NOMO-1 treated with dmso at 0.1 percent for 144 hours (cell line): ENCODE data around the gene RAPGEF2.
"Not testable (repeated sequence)": the region's sequence is repeated elsewhere in the genome, so short reads cannot be mapped to it uniquely, and the experiment has no call there.

Source experiments
- DNase-seq: peaks from one replicate; lab custom pipeline; 2025; ENCODE audit not compliant: unreplicated experiment; lab: John Stamatoyannopoulos, UW

The RAPGEF2 gene

DNA sequence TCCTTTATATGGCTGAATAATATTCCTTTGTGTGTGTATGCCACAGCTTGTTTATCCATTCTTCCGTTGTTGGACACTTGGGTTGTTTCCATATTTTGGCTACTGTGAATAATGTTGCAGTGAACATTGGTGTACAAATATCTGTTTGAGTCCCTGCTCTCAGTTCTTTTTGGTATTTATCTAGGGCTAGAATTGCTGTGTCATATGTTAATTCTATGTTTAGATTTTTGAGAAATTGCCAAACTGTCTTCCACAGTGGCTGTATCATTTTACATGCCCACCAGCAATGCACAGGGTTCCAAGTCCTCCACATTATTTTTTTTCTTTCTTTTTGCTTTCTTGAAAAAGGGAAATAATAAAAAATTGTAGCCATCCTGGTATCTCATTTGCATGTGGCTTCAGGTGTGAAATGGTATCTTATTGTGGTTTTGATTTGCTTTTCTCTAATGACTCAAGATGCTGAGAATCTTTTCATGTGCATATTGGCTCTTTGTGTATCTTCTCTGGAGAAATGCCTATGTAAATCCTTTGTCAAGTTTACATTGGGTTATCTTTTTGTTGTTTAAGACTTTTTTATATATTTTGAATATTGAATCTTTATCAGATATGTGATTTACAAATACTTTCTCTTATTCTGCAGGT is 129.7 kb downstream of the RAPGEF2 start:
- no peak for DNase-seq

DNA sequence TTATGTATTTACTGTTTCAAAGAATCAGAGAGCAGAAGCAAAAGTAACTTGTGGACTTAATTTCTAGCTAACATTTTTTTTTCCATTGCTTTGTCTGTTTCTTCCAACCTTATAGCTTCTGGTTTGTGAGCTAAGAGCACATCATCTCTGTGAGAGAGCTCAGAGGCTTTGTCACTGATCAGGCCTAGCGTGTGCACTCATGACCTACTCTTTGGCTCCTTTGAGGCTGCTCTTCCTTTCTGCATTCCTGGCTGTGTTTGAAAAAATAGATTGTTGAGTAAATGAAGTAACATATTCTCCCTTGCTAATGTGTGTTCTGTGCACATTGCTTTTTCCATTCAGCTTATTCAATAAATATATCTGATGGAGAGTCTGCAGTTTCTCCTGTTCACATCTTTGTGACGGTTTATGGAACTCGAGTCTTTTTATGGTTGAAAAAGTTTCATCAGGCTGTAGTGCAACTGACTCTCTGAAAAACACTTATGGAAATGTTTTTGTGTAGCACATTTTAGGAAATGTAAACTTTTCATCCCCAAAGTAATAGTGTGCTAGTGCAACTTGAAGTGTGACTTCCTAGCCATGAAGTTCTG is 133.0 kb downstream of the RAPGEF2 start:
- no peak for DNase-seq

DNA sequence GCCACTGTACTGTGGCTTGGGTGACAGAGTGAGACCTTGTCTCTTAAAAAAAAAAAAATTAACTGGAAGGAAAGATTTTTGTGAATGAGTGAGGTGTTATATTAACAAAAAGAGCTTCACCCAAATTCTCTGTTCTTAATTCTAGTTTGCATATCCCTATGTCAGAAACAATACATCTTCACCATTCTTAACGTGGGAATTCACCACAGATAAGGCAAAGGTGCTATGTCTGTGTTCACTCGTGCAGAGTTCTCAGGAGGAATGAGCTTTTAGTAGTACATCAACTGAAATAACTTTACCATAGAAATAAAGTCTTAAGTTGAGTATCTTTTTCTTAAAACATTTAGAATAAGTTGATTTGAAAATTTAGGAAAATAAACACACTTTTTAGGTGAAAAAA is 135.1 kb downstream of the RAPGEF2 start:
- no peak for DNase-seq

DNA sequence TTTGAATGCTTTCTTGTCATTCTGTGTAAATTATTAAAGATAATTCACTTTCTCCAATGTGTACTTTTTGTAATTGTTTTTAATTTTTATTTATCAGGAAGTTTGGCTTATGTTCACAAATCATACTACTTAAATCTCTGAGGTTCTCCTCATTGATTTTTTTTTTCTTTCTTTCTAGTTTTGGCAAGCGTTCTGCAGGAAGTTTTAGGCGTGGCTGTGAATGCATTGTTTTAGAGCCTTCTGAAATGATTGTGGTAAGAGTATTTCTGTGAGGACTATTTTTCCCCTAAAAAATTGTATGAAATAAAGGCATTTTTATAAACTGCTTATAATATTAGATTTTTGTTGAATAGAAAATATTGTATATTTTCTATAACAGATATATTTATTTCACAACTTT is 135.8 kb downstream of the RAPGEF2 start:
- no peak for DNase-seq

DNA sequence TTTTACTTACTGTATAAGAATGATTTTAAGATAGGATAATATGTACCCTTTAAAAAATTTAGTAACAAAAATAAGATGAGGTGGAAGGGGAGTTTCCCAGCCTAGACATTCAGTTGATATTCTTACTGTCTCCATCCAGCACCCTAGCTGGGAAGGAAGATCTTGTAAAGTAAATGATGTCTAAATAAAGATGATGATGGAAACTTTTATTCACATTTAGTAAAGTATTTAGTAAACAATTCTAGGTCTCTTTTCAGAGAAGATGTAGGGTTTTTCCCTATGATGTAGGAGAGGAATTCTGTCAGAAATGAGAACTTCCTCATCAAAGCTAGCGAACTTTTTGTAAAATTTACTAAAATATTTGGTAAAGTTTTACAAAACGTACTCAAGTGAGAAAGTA is 136.8 kb downstream of the RAPGEF2 start:
- no peak for DNase-seq

DNA sequence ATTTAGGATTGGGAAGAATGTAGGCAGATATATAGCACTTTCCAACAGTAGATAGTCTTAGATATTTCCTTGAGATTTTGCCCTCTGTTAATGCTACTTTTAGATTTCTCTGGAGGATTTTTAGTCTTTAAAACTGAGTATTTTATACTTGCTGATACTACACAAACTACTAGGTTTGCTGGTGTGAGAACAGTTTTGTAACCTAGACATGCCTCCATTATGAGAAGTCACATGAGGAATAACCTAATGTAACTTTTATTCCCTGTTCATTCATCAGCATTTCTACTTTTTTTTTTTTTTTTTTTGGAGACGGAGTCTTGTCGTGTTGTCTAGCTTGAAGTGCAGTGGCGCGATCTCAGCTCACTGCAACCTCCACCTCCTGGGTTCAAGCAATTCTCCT is 137.2 kb downstream of the RAPGEF2 start:
- no peak for DNase-seq

DNA sequence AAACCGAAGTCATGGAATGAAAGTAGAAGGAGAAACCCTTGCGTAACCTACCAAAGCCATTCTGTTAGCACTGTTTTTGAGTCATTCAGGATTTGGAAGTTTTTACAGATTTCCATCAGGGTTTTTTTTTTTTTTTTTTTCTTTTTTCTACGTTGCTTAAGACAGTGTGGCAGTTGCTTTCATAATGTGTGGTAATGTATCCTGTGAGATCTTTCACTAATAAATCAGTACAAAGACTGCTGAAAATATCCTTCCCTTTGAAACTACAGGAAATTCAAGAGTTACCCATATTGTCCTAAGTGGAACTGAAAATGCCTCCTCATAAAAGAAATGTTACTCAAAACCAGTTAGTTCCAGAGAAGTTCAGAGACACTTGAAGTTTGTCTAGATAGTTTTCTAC is 137.8 kb downstream of the RAPGEF2 start:
- peak; percentile 52 for DNase-seq

DNA sequence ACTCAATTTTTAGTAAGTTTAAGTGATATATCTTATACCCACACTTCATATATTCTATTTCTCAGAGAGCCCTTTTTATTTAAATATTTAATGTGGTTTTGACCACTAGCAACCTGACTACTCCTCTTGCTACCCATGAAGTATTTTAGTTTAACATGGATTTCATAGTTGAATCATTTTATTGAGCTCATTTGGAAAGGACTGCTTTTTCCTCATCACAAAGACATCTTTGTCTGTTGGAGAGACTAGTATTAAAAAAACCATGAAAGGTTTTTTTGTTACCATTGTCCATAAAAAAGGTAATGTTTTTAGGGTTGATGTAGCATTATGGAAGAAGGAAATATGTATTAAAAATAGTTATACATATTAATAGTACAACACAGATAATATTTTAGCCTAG is 139.5 kb downstream of the RAPGEF2 start:
- DNase-seq = no peak

DNA sequence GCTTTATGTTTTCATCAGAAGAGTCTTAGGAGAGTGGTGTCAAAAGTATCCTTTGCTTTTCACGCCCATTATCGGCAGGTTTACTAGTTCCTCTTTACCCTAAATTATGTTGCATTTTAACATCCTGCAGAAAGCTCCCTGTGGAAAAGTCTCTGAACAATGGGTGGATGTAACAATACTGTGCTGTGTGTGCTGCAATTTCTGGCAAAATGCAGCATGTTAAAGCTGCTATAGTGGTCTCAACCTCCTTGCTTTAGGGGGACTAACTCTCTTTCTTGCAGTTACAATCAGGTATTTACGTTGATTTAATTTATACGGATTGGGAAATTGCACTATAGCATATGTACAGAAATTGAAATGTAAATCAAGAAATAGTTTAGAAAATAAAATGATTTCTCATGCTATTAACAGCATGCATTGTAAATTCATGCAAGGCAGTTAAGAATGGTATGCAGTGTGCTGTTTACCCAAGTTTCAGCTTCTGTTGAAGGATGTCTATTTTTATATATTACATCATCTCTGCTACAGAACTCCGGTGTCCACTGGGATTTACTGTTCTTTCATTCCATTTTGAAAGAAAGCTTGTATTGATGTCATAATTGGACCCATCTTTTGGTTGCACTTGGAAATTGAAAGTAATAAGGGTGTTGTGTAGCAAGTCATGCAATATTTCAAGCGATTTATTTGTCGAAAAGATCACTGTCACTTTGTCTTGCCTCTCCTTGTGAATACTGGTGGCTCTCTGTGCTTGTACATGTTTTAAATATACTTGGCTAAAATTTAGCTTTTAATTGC is 145.7 kb downstream of the RAPGEF2 start:
- DNase-seq = no peak

DNA sequence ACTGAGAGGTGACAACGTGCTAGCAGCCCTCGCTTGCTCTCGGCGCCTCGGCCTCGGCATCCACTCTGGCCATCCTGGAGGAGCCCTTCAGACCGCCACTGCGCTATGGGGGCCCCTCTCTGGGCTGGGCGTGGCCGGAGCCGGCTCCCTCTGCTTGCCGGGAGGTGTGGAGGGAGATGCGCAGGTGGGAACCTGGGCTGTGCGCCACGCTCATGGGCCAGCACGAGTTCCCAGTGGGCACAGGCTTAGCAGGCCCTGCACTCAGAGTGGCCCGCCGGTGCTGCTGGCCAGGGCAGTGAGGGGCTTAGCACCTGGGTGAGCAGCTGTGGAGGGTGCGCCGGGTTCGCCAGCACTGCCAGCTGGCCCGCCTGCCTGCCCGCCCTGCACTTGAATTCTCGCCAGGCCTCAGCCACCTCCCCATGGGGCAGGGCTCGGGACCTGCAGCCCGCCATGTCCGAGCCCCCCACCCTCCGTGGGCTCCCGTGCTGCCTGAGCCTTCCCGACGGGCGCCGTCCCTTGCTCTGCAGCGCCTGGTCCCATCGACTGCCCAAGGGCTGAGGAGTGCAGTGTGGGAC is 148.0 kb downstream of the RAPGEF2 start:
- DNase-seq = no peak

DNA sequence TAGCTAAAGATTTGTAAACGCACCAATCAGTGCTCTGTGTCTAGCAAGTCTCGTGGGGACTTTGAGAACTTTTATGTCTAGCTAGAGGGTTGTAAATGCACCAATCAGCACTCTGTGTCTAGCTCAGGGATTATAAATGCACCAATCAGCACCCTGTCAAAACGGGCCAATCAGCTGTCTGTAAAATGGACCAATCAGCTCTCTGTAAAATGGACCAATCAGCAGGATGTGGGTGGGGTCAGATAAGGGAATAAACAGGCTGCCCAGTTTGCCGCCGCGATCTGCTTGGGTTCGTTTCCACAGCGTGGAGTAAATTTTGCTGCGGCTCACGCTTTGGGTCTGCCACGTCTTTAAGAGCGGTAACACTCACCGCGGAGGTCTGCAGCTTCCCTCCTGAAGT is 148.7 kb downstream of the RAPGEF2 start:
- not testable (repeated sequence) for DNase-seq

DNA sequence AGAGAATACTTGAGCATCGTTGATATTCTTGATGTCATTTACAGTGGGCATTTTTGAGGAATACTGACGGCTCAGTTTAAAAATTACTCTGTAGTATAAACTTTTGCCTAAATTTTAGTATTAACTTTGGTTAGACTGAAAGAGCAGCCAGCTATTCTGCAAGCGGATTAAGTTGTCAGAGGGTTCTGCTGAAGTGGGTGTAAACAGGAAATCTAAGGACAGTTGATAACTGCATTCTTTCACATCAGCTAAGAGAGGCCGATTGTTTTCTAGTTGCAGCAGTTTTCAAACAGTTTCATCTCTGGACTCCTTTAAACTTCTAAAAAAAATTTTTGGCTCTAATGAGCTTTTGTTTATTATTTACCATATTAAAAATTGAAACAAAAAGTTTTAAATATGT is 149.6 kb downstream of the RAPGEF2 start:
- DNase-seq = no peak

DNA sequence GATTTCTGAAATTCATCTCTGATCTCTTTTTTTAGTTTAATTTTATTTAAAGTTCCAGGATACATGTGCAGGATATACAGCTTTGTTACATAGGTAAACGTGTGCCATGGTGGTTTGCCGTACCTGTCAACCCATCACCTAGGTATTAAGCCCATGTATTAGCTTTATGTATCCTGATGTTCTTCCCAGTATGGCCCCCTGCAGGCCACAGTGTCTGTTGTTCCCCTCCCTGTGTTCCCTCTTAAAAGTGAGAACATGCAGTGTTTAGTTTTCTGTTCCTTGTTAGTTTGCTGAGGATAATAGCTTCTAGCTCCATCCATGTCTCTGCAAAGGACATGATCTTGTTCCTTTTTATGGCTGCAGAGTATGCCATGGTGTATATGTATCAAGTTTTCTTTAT is 153.2 kb downstream of the RAPGEF2 start:
- no peak for DNase-seq

DNA sequence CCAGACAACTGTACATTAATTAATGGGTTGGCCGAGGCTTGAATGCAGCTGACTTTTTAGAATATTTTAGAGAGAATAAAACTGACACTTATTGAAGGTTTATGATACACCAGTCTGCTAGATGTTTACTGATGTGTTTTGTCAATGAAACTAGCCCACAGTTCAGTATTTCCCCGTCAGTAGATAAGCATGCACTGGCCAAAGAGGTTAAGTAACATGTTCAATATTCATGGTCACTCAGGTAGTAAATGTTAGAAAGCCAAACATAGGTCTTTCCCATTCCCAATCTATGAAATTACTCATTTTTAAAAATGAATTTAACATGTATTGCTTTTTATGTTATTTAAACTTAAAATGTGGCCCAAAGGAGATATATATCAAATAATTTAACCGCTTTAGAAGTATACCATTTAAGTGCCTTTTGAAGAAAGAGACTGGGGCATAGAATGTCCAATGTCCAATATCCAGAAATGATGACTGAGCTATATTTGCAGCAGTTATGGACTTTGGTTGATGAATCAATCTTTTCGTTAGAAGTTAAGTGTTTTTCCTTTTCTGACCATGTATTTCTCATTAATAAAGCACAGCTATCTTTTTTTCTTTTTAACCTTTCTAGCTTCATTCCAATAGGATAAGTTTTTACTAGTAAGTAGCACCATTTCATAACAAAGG is 156.1 kb downstream of the RAPGEF2 start:
- DNase-seq = no peak

DNA sequence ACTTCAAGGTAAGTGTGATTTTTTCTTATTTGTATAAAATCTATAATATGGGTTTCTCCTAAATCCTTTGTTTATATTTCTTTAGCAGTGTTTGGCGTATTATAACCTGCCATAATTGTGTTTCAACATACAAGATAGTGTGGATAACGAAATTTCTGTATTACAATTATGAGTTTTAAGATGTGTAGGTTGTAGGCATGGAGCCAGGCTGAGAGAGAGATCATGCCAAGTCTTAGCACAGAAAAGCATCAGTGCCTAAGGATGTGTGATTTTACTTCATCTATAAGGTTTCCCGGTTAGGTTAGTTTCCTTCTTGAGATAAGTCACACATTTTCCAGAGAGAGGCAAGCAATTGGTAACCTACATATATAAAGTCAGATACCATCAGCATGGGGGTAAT is 161.2 kb downstream of the RAPGEF2 start:
- no peak for DNase-seq

DNA sequence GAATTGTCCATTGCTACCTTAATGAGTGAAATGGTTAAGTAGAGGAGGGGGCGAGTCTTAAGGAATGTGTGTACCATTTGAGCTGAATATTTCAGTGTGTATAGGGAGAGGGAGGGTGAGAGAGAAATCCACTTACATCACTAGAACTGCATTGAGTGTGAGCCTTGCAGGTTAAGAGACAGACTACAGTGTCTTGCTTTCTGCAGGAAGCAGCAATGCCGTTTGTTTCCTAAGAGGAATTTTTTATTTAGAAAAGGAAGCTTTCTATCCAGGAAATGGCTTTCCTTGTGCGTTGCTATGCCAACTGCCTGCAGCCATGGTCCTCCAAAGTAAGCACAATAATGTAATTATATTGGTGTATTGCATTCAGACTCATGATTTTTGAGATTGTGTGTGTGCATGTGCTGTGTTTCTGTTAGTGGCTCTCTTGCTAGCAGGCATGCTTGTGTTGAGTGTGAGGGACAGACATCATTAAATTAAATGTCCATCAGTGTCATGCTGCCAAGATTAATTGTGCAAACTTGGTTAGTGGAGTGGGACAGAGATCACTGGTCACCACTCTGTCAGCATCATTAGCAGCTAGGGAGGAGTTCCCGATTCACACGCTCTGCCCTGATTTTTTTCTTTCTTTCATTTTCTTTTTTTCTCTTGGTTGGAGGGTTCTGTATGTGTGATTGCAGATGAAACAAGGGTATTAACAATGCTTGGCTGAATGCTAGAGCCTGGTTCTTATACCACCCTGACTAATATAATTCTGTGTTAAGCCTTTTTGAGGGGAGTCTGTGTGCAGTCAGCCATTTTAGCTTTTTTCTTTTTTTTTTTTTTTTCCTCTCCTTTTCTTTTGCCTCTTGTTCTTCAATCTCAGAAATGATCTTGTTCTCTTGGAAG is 164.3 kb downstream of the RAPGEF2 start:
- no peak for DNase-seq

DNA sequence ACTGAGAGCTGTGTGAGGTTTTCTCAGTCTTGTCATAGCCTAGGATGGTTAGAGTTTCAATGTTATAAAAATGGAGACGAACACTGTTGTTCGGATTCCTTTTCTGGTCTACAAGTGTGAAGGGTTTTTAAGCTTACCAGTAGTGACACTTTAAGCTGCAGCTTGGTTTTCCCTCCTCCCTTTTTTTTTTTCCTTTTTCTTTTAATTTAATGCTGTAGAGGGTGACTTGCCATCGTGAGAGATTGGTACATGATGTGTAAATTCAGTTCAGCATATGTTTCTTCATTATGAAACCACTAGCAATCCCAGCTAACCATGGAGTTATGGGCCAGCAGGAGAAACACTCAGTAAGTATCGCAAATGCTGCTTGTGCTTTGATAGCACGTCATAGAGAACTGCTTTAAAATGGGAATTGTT is 165.0 kb downstream of the RAPGEF2 start:
- DNase-seq = no peak

DNA sequence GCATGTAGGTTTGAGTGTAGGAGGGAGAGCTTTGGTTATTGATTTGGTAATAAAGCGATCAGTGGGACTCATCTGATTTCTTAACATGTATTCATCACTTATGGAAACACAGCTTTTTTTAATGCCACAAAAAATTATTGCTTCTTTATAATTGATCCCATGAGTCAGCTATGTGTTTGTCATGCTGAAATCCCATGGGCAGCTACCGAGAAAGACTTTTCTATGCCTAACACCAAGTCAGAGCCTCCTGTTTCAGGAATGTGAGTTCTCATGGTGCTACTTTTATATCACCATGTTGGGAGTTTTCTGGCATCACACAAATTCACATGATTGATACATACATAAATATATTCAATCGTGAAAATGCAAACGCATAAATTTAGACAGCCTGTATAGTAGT is 165.7 kb downstream of the RAPGEF2 start:
- no peak for DNase-seq

DNA sequence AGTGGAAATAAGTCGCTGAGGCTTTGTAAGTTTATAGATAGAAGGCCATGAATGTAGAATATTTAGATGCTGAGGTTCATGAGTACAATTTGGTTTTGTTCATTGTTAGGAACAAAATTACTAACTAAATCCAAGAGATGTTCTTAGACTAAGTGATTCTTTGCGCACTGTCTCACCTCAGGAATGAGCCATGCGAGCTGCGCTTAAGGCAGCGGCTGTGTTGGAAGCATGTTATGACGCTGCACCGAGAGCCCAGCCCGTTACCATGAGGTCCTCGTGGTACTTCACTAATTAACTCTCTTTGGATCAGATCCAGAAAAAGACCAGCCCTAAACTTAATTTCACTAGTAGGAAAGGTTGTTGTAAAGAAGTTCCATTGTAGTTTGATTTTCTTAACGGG is 166.2 kb downstream of the RAPGEF2 start:
- DNase-seq = no peak

DNA sequence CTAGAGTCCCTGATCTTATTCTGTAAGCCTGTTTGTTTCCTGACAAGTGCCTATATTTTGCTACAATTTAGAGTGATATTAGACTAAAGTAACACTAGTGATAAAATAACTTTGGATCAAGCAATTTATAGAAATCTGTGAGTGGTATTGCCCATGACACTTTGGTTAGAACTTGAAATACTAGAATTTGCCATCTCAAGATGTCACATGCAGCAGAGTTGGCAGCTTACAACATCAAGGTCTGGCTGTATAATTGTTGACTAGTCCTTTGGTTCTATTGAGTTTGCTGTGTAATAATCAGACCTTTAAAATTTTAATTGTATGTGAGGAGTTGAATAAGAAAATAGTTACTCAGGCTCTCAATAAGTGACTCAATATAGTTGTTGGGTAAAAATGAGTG is 167.1 kb downstream of the RAPGEF2 start:
- no peak for DNase-seq

DNA sequence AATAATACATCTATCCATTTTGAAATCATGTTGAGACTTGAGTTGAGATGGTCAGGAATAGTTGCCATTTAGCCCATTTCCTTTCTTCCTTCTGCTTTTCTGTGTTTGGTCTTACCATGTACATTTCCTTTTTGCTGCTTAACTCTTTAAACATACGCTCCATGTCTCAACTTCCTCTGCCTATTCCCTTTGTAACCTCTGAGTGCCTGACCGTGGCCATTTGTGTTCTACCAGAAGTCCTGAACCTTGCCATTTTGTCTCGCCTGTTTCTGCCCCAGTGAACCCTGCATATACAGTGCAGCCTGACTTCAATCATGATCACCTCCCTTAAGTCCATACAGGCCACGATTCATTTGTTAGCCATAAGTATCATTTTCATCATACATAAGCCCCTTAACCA is 169.0 kb downstream of the RAPGEF2 start:
- peak; percentile 62 for DNase-seq
